GM19035 (cell line): ENCODE measurements around the gene PPP3CA.

Experiments
- ATAC-seq: cut with Tn5 transposase; IDR thresholded peaks from one replicate; pipeline ENCODE4 v1.9.1; 2021; ENCODE audit not compliant: unreplicated experiment

PPP3CA gene

GRCh38 chr4:101065935-101066485 lies 281.3 kb downstream of the PPP3CA start:
- ATAC-seq: no peak

DNA sequence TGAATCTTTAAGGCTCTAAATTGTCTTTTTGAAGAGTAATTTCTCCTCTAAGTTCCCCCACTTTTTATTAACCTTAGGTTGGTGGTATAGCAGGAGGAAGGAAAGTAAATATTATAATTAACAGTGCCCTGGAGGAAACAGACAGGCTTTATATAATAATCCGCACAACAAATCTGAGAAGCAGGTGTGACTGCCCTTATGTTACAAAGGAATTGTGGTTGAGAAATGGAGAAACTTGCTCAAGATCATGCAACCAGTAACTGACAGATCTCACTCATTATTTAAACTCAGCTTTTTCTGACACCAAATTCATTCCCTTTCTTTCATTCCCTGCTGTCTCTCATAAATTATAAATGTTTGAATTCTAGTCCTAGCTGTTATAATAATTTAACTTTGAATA lies 282.0 kb downstream of the PPP3CA start:
- ATAC-seq: no peak

- no peak for ATAC-seq
Observed at GRCh38 chr4:101064541-101065180, 282.7 kb downstream of the PPP3CA start.

DNA sequence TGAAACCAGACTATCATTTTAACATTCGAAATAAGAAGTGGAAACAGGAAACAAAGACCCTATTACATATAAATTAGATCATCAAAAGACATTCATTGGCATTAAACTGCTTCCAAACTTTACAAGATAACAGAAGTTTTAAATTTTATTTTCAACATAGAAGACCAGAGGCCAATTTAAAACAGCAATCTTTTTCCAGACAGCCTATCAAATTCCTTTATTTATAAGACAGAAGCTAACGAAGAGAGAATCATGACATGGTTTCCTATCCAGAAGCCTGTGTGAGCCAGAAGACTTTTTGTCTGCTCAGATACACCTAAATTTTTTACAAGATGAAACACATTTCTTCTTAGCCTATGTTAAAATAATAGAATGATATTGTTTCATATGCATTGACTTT lies 291.9 kb downstream of the PPP3CA start:
- no peak for ATAC-seq

GRCh38 chr4:101050837-101051205 lies 296.5 kb downstream of the PPP3CA start:
- ATAC-seq: no peak

- no peak for ATAC-seq
Observed at GRCh38 chr4:101050088-101050836, 297.1 kb downstream of the PPP3CA start.

- no peak for ATAC-seq
Observed at GRCh38 chr4:101049549-101050001, 297.8 kb downstream of the PPP3CA start.

DNA sequence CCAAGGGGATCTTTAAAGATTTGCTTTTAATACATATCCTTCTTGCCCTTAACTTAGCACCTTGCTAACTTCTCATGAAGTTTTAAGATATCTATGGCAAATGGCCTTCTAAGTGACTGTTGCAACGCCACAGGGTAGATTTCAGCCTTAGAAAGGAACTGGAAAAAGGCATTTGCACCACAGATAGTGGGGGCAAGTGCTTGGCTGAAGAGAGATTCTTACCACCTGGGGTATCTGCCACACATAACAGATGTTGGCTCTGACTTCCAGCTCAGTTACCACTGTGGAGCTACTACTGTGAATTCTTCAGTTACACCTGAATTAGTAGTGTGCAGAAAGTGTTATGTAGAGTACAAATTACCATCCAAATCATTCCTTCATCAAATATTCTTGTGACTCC lies 302.6 kb downstream of the PPP3CA start:
- no peak for ATAC-seq

GRCh38 chr4:101042847-101043246 lies 304.5 kb downstream of the PPP3CA start:
- ATAC-seq: no peak

DNA sequence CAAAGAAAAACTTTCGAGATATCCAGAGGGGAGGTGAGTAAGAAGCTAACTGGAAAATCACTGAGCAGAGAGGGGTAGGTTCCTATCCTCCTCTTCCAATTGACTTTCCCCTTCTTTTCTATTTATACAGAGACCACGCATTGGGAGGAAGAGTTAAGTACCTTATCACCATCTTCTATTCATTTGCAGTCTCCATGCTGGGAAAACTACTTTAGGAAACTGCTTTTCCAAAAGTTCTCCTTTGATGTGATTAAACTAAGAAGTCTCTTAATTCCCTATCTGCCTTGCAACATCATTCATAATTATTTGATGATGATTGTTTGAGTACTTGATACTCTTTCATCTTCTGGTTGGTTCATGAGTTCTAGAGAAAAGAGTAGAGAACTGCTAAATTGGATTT lies 306.6 kb downstream of the PPP3CA start:
- no peak for ATAC-seq

DNA sequence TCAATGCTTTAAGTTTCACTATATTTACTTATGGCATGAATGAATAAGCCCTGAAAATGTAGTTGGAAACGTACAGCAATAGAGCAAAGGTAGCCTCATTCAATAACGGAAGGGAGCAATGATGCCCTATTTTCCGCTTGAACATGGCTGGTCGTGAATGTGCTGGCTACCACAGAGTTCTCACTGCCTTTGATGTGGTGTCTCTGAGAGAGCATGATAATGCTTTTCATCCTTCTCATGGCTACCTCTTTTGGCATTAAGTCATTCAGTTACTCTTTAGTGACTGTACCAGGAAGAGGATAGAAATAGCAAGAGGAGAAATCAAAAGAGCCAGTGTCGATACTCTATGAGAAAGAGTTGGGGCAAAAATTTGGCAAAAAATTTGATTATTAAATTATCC lies 308.0 kb downstream of the PPP3CA start:
- no peak for ATAC-seq

GRCh38 chr4:101037938-101038413 lies 309.4 kb downstream of the PPP3CA start:
- no peak for ATAC-seq

- ATAC-seq: no peak
Observed at GRCh38 chr4:101037249-101037648, 310.1 kb downstream of the PPP3CA start.

DNA sequence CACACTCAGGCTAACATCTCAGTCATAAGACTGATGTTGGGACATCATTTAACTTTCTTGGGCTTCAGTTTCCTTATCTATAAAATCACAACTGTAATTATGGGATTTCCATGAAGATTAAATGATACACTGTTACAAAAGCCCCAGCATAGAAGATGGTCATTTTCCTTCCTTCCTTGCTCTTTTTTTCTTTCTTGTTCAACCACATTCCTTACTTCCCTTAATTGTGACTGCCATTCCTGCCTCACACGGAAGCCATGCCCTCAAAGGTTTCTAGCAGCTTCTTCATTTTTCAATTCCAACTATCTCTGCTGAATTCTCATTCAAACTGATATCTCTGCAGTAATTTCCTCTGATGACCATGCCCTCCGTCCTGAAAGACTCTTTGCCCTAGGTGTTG lies 311.8 kb downstream of the PPP3CA start:
- no peak for ATAC-seq

DNA sequence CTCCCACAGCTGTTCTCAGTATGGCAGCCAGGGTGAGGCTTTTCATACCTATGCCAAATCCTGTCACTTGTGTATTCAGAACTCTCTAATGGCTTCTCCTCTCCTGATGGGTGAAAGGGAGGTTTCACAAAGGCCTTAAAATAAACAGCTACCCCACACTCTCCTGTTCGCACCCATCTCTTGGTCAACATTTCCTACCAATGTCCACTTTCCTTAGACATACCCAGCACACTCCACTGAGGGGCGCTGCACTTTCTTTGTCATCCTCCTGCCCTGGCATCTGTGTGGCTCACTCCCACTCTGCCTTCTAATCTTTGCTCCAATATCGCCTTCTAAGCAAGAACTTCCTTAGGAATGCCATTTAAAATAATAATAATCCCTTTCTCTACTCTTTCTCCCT lies 313.3 kb downstream of the PPP3CA start:
- no peak for ATAC-seq

- ATAC-seq: no peak
Observed at GRCh38 chr4:101032541-101032940, 314.8 kb downstream of the PPP3CA start.

DNA sequence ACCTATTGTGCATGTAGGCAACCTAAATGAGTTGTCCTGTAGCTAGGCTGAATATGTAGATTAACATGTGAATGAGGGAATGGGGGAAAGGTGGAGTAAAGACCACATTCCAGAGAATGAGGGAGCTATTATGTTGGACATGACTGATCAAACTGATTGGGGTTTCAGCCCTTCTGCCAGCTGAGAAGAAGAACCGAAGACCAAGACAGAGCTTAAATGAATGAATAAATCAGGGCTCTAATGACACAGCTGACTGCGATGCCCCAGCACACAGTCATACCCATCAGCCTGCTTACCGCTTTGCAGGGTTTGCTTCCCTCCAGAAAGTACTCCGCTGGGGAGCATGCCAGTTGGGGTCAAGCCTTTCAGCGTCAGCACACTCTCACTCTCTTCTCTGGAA lies 315.4 kb downstream of the PPP3CA start:
- ATAC-seq: no peak

- ATAC-seq: no peak
Observed at GRCh38 chr4:101028886-101029285, 318.4 kb downstream of the PPP3CA start.

- ATAC-seq: no peak
Observed at GRCh38 chr4:101027721-101028120, 319.6 kb downstream of the PPP3CA start.

DNA sequence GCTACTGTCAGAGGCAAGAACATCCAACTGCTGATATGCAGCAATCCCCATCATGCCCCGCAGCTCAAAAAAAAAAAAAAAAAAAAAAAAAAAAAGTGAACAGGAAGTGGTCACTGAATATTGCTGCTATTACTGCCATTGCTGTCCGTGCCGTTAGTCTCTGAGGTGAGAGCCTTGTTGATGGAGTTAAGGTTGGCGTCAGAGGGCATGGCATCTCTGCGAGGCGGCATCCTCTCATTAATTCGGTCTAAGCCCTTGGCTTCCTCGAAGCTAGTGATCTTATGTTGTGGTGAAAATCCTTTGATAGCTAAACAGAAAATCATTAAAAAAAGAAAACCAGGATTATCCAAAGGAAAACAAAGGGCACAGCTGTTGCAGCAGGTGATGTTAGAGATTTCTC lies 321.6 kb downstream of the PPP3CA start:
- no peak for ATAC-seq

DNA sequence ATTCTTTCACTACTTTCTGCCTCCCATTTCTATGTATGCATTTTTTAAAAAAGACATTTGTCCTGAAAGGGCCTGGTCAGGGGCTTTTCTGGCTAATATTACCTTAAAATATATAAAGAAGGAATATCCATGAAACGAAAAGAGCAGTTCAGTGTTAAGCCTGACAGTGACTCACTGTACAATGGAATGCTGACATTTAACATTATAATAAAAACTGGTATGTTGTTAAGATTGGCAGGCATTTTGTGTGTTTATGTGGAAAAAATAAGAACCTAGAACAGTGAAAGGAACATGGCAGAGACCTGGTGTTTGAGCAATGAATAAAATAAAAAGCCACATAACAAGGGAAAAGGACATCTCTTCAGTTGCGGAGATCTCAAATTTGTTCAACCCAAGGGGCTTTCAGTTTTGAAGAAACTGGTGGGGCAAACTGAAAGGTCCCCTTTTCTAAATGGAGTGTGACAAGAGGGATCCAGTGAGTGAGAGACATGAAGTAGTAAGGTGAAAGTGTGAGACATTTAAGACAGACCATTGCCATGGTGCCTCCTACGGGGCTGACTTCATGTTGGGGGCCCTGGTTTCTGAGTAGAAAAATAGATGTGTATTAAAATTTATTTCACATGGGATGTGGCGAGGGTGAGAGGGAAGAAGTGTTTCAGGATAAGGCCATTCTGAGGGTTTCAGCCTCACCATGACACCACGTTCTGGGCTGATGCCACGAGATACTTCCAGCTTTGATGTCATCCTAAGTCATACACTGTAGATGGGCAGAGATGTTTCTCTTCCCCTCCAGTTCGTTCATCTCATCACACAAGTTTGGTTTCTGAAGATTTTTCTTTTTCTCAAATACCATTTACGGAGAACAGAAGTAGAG lies 324.9 kb downstream of the PPP3CA start:
- no peak for ATAC-seq
